ENCODE measurements around the gene MYBPC1. TPM values are rescaled to one million over a fixed set of nuclear protein-coding genes. Genes with fewer than 3 reads are reported as not detected.

Gene MYBPC1
- total RNA-seq, 1 experiment from 2014 or later: not detected

GRCh38 chr12:101680240-101680639 is 85.5 kb downstream of the MYBPC1 start:
- no peak overlapping the region for H3K27ac Mint-ChIP-seq
- DNase-seq: no peak
- Histone ChIP-seq H3K23me2 (ENCODE audit: insufficient read length, low read depth, low read length, poor library complexity, severe bottlenecking) (no peaks in the 10 kb centered on the region), H3K4me1 (ENCODE audit: insufficient read depth, low read length) (no peaks in the 10 kb centered on the region), H3K14ac (ENCODE audit: insufficient read depth, low read length) (no peak overlapping the region), H3K9me3 (ENCODE audit: control insufficient read depth, low read depth, low read length) (no peaks in the 10 kb centered on the region), H2BK20ac (ENCODE audit: low read depth, low read length, poor library complexity, severe bottlenecking) (no peak overlapping the region), H4K20me1 (ENCODE audit: control insufficient read depth, insufficient read depth, insufficient read length) (no peaks in the 10 kb centered on the region), H2AK5ac (ENCODE audit: insufficient read length, low read length) (no peak overlapping the region), H3K4ac (ENCODE audit: low read depth, low read length) (no peak overlapping the region), H3K18ac (ENCODE audit: insufficient read length, low read depth, low read length) (no peak overlapping the region), H3K56ac (ENCODE audit: insufficient read length, low read depth, low read length) (no peak overlapping the region), H3K27me3 (ENCODE audit: insufficient read depth, low read length) (no peaks in the 10 kb centered on the region), H3K27ac (ENCODE audit: insufficient read length, low read depth, low read length) (no peak overlapping the region), H2BK5ac (ENCODE audit: insufficient read length, low read length) (no peak overlapping the region), H4K91ac (ENCODE audit: insufficient read length, low read depth, low read length) (no peak overlapping the region), H3K79me2 (ENCODE audit: insufficient read depth, low read length) (no peaks in the 10 kb centered on the region), H2BK12ac (ENCODE audit: insufficient read length, low read depth, low read length) (no peak overlapping the region), H3K79me1 (ENCODE audit: insufficient read depth, low read depth, low read length, poor library complexity, severe bottlenecking) (no peaks in the 10 kb centered on the region), H2BK15ac (ENCODE audit: low read depth, low read length) (no peak overlapping the region), H3T11ph (ENCODE audit: low read length) (no peak overlapping the region), H2BK120ac (ENCODE audit: low read depth, low read length, poor library complexity, severe bottlenecking) (no peak overlapping the region), H4K8ac (replicated peaks; ENCODE audit: insufficient read length, low read depth, low read length) (no peak overlapping the region), H2AFZ (ENCODE audit: low read length) (no peak overlapping the region), H4K5ac (ENCODE audit: insufficient read length, low read depth, low read length) (no peak overlapping the region), H3K23ac (ENCODE audit: insufficient read length, low read depth, low read length) (no peak overlapping the region), H3K9ac (ENCODE audit: extremely low read depth, insufficient read length, low read length) (no peak overlapping the region), H3K4me2 (ENCODE audit: insufficient read depth, insufficient read length, low read length) (no peak overlapping the region)
- peaks cover 0 to 2% of the 10 kb centered on the region in 2 experiments; a peak in 1 of 4 replicates for H3K4me1 Mint-ChIP-seq
- no peak for TF ChIP-seq CTCF (conservative IDR thresholded peaks at IDR 0.05)
- H3K27me3 Mint-ChIP-seq (ENCODE audit: low read depth): peaks cover 2% of the 10 kb centered on the region; the same call in 1 of the 2 replicates
- no peaks in the 10 kb centered on the region for H3K36me3 Mint-ChIP-seq (ENCODE audit: insufficient read depth in 1 of 3, low read depth in 3 of 3)
- H3K4me3 Mint-ChIP-seq: no peak overlapping the region
- WGBS (ENCODE audit: extremely low coverage, insufficient read length, low lambda C conversion rate): no CpG with 5 or more reads among the region's 3 CpGs
- H3K9me3 Mint-ChIP-seq: no peaks in the 10 kb centered on the region
